Astrocyte (in vitro differentiated cells and primary cell): Measurements from ENCODE around the gene PEAR1.

Experiments used
- CTCF ChIP-seq: IDR thresholded peaks from 2 replicates; pipeline ENCODE4 v1.5.1; 2011; ENCODE audit warnings: low read depth, mild to moderate bottlenecking, inconsistent platforms, low read length, moderate library complexity; ENCODE audit not compliant: insufficient read depth
- EZH2 ChIP-seq: IDR thresholded peaks from 2 replicates; pipeline ENCODE4 v1.6.1; 2012; ENCODE audit warnings: mild to moderate bottlenecking, low read length, inconsistent platforms; ENCODE audit not compliant: insufficient read depth

- no peak for TF ChIP-seq CTCF
- no peak for TF ChIP-seq EZH2
These were observed 30.9 kb upstream of the PEAR1 start for GRCh38 chr1:156862584-156862983.
